ENCODE results near the gene JAKMIP2. TPM values are rescaled to one million over a fixed set of nuclear protein-coding genes. Genes with fewer than 3 reads are reported as not detected.

Gene JAKMIP2
- total RNA-seq, 1 donor from 2014 or later, result 1.8 TPM

DNA sequence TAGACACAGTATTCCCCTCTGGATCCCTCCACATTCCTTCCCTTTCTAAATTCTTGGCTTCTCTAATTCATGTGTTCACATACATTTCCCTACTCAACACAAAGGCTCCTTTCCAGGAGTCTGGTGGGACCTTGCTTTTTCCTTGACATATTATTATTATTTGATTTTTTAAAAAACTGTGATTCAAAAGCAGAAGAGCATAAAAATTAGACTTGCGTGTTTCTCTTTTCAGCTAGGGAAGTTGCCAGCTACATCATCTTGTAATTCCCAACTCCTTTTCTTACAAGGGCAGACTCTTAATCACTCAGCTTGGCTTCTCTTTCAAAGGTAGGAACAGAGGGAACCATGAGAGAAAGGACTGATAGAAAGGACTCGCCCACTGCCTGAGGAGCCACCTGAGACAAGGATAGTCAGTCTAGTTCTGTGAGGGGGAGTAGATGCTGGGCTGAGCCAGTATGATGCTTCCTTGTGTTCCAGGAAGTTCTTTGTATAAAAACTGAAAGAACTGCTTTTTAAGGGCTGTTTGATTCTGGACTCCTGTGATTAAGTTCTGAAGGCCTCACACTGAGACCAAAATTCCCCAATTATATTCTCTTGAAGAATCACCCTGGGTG is 221.7 kb downstream of the JAKMIP2 start:
- no peak overlapping the region for H3K27ac Mint-ChIP-seq (ENCODE audit: unreplicated experiment)
- no peak for DNase-seq (ENCODE audit: extremely low spot score, unreplicated experiment)
- H3K4me3 Mint-ChIP-seq (ENCODE audit: unreplicated experiment), result no peak overlapping the region

DNA sequence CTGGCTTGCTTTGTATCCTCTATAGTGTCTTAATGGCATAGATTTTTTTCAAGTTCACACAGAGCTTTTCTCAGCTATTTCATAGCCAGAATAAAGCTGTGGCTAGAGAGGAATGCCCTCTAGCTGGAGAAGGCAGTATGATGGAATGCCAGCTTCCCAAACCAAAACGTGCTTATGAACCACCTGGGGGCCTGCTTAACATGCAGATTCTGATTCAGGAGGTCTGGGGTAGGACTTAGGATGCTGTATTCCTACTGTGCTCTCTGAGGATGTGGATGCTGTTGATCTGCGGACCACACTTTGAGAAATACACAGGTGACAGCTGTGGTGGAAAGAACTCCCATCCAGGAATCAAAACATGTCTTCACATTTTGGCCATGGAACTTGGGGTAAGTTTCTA is 222.8 kb downstream of the JAKMIP2 start:
- H3K9me3 Mint-ChIP-seq (ENCODE audit: unreplicated experiment), result no peaks in the 10 kb centered on the region
- no peak overlapping the region for H3K27ac Mint-ChIP-seq (ENCODE audit: unreplicated experiment)
- peaks cover 4% of the 10 kb centered on the region for H3K27me3 Mint-ChIP-seq (ENCODE audit: unreplicated experiment)
- peaks cover 9% of the 10 kb centered on the region for H3K4me1 Mint-ChIP-seq (ENCODE audit: unreplicated experiment)
- no peak for DNase-seq (ENCODE audit: extremely low spot score, unreplicated experiment)
- TF ChIP-seq, protein P1, sequence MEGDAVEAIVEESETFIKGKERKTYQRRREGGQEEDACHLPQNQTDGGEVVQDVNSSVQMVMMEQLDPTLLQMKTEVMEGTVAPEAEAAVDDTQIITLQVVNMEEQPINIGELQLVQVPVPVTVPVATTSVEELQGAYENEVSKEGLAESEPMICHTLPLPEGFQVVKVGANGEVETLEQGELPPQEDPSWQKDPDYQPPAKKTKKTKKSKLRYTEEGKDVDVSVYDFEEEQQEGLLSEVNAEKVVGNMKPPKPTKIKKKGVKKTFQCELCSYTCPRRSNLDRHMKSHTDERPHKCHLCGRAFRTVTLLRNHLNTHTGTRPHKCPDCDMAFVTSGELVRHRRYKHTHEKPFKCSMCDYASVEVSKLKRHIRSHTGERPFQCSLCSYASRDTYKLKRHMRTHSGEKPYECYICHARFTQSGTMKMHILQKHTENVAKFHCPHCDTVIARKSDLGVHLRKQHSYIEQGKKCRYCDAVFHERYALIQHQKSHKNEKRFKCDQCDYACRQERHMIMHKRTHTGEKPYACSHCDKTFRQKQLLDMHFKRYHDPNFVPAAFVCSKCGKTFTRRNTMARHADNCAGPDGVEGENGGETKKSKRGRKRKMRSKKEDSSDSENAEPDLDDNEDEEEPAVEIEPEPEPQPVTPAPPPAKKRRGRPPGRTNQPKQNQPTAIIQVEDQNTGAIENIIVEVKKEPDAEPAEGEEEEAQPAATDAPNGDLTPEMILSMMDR (IDR thresholded peaks at IDR 0.05), result peak; percentile 51
- H3K36me3 Mint-ChIP-seq (ENCODE audit: unreplicated experiment), result no peaks in the 10 kb centered on the region
- H3K4me3 Mint-ChIP-seq (ENCODE audit: unreplicated experiment), result no peak overlapping the region

More for the DNA sequence above, 221.7 kb downstream of the JAKMIP2 start:
- TF ChIP-seq, protein P1 (IDR thresholded peaks at IDR 0.05), result no peak
- Mint-ChIP-seq H3K27me3 (ENCODE audit: unreplicated experiment) (peaks cover 4% of the 10 kb centered on the region), H3K36me3 (ENCODE audit: unreplicated experiment) (no peaks in the 10 kb centered on the region), H3K4me1 (ENCODE audit: unreplicated experiment) (peaks cover 3% of the 10 kb centered on the region), H3K9me3 (ENCODE audit: unreplicated experiment) (no peaks in the 10 kb centered on the region)

DNA sequence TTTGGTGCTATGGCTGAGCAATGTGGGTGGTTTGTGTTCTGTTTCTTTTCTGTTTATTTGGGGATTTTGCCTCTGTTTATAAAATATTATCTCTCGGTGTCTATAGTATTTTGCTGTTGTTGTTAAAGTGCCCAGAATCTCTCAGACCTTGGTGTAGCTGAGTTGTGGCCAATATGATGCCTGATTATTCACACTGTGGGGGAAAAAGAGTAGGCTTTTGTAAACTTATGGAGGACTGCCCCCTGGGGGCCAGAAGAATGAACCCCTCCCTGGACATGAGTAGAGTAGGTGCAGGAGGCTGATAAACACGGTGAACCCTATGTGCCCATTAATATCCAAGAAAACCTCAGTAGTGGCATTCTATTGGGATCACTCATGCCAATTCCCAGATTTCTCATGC is 223.7 kb downstream of the JAKMIP2 start:
- no peak for DNase-seq (ENCODE audit: extremely low spot score, unreplicated experiment)
- Mint-ChIP-seq H3K27ac (ENCODE audit: unreplicated experiment) (no peak overlapping the region), H3K36me3 (ENCODE audit: unreplicated experiment) (no peaks in the 10 kb centered on the region), H3K4me1 (ENCODE audit: unreplicated experiment) (peaks cover 19% of the 10 kb centered on the region), H3K27me3 (ENCODE audit: unreplicated experiment) (peaks cover 4% of the 10 kb centered on the region), H3K4me3 (ENCODE audit: unreplicated experiment) (no peak overlapping the region), H3K9me3 (ENCODE audit: unreplicated experiment) (no peaks in the 10 kb centered on the region)
- TF ChIP-seq, protein P1 (IDR thresholded peaks at IDR 0.05), result peak; percentile 78

DNA sequence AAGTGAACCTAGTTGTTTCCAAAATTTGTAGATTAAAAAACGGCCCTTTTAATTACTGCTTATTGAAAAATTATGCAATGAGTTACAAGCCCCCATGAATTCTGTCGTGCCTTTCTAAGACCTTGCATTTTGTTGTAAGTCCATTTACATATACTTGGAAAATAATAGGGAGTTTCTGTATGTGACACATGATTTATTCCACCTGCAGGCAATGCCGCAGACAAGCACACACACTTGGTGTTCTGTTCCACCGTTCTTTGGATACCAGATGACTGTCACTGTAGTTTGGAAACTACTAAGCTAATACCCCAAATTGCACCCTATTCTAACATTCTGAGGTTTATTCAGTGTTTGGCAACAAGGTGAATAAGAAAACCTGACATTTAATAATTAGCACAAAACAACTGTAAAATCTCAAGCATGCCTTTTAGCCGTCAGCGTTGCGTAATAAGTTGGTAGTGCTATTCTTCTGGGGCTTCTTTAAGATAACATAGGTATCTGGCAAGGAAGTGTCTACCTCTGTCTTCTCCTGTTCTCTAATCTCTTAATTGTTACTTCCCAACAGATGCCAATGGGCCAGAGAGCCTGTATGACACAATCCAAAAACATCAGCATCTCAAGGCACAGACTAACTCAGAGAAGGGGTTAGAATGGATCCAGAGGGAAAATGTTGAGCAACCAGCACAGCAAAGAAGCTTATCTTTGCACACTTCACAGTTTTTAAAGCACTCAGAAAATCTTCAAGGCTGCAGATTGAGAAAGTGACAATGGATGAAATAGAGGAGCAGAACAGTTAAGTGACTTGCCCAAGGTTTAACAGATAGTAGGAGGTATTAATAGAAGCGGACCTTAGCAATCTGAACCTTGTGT is 224.4 kb downstream of the JAKMIP2 start:
- H3K4me3 Mint-ChIP-seq (ENCODE audit: unreplicated experiment), result no peak overlapping the region
- no peak for DNase-seq (ENCODE audit: extremely low spot score, unreplicated experiment)
- no peak overlapping the region for H3K27ac Mint-ChIP-seq (ENCODE audit: unreplicated experiment)
- peaks cover 22% of the 10 kb centered on the region for H3K4me1 Mint-ChIP-seq (ENCODE audit: unreplicated experiment)
- H3K36me3 Mint-ChIP-seq (ENCODE audit: unreplicated experiment), result no peaks in the 10 kb centered on the region
- H3K27me3 Mint-ChIP-seq (ENCODE audit: unreplicated experiment), result peaks cover 4% of the 10 kb centered on the region
- H3K9me3 Mint-ChIP-seq (ENCODE audit: unreplicated experiment), result no peaks in the 10 kb centered on the region
- TF ChIP-seq, protein P1 (IDR thresholded peaks at IDR 0.05), result no peak

DNA sequence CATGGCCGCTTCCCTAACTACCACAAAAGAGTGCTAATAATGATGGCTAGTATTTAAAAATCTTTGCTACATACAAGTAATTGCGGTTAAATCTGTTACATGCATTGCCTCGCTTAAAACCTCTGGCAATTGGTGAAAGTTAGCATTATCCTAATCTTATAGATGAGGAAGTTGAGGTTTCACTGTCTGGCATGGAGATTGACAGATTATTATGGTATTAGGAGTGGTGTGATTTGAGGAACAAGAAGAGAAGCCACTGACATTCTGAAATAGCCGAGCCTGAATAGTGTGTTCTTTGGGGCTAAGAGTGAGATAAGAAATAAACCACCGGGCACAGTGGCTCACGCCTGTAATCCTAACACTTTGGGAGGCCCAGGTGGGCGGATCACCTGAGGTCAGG is 227.4 kb downstream of the JAKMIP2 start:
- TF ChIP-seq, protein P1 (IDR thresholded peaks at IDR 0.05), result no peak
- DNase-seq (ENCODE audit: extremely low spot score, unreplicated experiment), result no peak
- Mint-ChIP-seq H3K4me1 (ENCODE audit: unreplicated experiment) (peaks cover 28% of the 10 kb centered on the region), H3K27ac (ENCODE audit: unreplicated experiment) (peak overlapping the region; percentile 97), H3K4me3 (ENCODE audit: unreplicated experiment) (peak overlapping the region; percentile 55), H3K36me3 (ENCODE audit: unreplicated experiment) (no peaks in the 10 kb centered on the region), H3K27me3 (ENCODE audit: unreplicated experiment) (no peaks in the 10 kb centered on the region), H3K9me3 (ENCODE audit: unreplicated experiment) (no peaks in the 10 kb centered on the region)

All from osteocyte (in vitro differentiated cells).